Activated CD8-positive, alpha-beta memory T cell treated with anti-CD3 and anti-CD28 coated beads, Interleukin-2, amount 10 ng/mL, durations not matched to agents 7 days and 5 days (primary cell): ENCODE results near the gene SLC12A3. TPM values are rescaled to one million over a fixed set of nuclear protein-coding genes. Genes with fewer than 3 reads are reported as not detected.

Source experiments
- ATAC-seq: fragments of 150-1000 bp; cut with Tn5 transposase; one replicate; pipeline ENCODE4 v1.10.0; 2021; ENCODE audit warnings: moderate library complexity
- CTCF ChIA-PET: fragments of 350-600 bp; sonication (Branson Sonifier 250); formaldehyde crosslinking; loops from one replicate; lab custom pipeline; 2021; ENCODE audit warnings: antibody characterized with exemption; lab: Charles Lee
- DNase-seq: peaks from one replicate; pipeline ENCODE4 v3.0.0-alpha.2; 2020
- H3K27ac Mint-ChIP-seq: one replicate; pipeline ENCODE4 v1.8.0; 2021; ENCODE audit warnings: mild to moderate bottlenecking, mixed read lengths
- H3K27me3 Mint-ChIP-seq: one replicate; pipeline ENCODE4 v1.8.0; 2021; ENCODE audit warnings: mixed read lengths
- H3K36me3 Mint-ChIP-seq: one replicate; pipeline ENCODE4 v1.8.0; 2021; ENCODE audit warnings: mild to moderate bottlenecking, mixed read lengths
- H3K4me1 Mint-ChIP-seq: one replicate; pipeline ENCODE4 v1.8.0; 2021; ENCODE audit warnings: mixed read lengths
- H3K4me3 Mint-ChIP-seq: one replicate; pipeline ENCODE4 v1.8.0; 2021; ENCODE audit warnings: mild to moderate bottlenecking, moderate library complexity, mixed read lengths
- H3K9me3 Mint-ChIP-seq: one replicate; pipeline ENCODE4 v1.8.0; 2022; ENCODE audit warnings: low read depth, mixed read lengths
- total RNA-seq, 2 experiments: library from RNA; stranded (reverse); gene quantifications; one replicate each; pipeline ENCODE4 v1.2.3, GENCODE V29; 2021

Gene SLC12A3
- total RNA-seq, 2 experiments from 2014 or later = not detected

DNA sequence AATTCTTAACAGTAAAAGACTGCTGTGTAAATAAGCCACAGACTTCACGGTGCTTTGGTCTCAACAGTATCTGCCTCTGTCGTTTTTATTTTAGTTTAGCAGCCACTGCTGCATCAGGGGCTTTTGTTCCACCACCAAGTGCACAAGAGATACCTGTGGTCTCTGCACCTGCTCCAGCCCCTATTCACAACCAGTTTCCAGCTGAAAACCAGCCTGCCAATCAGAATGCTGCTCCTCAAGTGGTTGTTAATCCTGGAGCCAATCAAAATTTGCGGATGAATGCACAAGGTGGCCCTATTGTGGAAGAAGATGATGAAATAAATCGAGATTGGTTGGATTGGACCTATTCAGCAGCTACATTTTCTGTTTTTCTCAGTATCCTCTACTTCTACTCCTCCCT is 74.8 kb downstream of the SLC12A3 start:
- H3K27ac Mint-ChIP-seq = peak overlapping the region; percentile 93
- ATAC-seq (no peak), DNase-seq (no peak)
- peaks cover 88% of the 10 kb centered on the region for H3K36me3 Mint-ChIP-seq
- H3K4me3 Mint-ChIP-seq = peak overlapping the region; percentile 69
- H3K9me3 Mint-ChIP-seq = no peaks in the 10 kb centered on the region
- no peaks in the 10 kb centered on the region for H3K27me3 Mint-ChIP-seq
- H3K4me1 Mint-ChIP-seq = peaks cover 92% of the 10 kb centered on the region
- CTCF ChIA-PET = interaction anchor here (0.8 to 1.2 kb wide), 3 partner anchors 72 to 150 kb away, joined by 3 to 4 read pairs (median 3); no protein-coding TSS in a partner anchor

DNA sequence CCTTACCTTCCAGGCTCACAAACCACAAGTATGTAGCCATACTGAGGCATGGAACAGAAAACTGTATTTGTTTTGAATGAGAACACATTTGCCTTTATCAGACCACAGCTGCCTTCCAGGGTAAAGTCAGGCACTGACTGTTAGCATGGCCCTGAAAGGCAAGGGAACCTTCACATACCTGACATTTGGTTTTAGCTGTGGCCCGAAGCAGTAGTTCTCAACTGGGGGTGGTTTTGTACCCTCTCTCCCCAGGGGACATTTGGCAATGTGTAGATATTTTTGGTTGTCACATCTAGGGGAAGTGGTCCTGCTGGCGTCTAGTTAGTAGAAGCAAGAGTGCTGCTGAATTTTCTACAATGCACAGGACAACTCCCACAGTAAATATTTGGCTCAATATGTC is 76.1 kb downstream of the SLC12A3 start:
- Mint-ChIP-seq H3K4me1 (peaks cover 87% of the 10 kb centered on the region), H3K9me3 (no peaks in the 10 kb centered on the region), H3K4me3 (no peak overlapping the region), H3K36me3 (peaks cover 81% of the 10 kb centered on the region), H3K27me3 (no peaks in the 10 kb centered on the region), H3K27ac (peak overlapping the region; percentile 32)
- CTCF ChIA-PET = interaction anchor here (1.1 to 7.4 kb wide), 4 partner anchors 10 to 84 kb away, joined by 3 to 36 read pairs (median 10); no protein-coding TSS in a partner anchor
- DNase-seq (no peak), ATAC-seq (no peak)

DNA sequence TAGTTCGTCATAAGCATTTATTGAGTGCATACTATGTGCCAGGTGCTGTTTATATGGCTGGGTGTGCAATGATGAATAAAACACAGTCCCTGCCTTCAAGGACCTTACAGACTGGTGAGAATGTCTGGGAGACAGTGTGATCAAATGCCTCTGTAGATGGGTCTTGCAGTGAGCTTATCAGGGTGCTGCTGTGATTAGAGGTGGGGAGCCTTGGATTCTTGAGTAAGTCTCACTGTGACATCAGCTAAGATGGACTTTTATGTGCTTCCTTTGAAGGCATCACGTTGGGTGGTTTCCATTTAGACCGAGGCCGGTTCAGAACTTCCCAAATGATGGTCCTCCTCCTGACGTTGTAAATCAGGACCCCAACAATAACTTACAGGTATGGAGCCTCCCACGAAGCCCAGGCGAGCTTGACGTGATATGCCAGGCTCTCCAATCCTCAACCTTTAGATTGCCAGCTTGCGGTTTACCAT is 76.9 kb downstream of the SLC12A3 start:
- no peak overlapping the region for H3K27ac Mint-ChIP-seq
- no peaks in the 10 kb centered on the region for H3K9me3 Mint-ChIP-seq
- CTCF ChIA-PET = interaction anchor here (1.0 to 7.4 kb wide), 5 partner anchors 9 to 75 kb away, joined by 3 to 36 read pairs (median 5); no protein-coding TSS in a partner anchor
- no peak for DNase-seq
- peaks cover 83% of the 10 kb centered on the region for H3K4me1 Mint-ChIP-seq
- H3K27me3 Mint-ChIP-seq = no peaks in the 10 kb centered on the region
- H3K4me3 Mint-ChIP-seq = no peak overlapping the region
- peaks cover 78% of the 10 kb centered on the region for H3K36me3 Mint-ChIP-seq
- ATAC-seq = no peak

DNA sequence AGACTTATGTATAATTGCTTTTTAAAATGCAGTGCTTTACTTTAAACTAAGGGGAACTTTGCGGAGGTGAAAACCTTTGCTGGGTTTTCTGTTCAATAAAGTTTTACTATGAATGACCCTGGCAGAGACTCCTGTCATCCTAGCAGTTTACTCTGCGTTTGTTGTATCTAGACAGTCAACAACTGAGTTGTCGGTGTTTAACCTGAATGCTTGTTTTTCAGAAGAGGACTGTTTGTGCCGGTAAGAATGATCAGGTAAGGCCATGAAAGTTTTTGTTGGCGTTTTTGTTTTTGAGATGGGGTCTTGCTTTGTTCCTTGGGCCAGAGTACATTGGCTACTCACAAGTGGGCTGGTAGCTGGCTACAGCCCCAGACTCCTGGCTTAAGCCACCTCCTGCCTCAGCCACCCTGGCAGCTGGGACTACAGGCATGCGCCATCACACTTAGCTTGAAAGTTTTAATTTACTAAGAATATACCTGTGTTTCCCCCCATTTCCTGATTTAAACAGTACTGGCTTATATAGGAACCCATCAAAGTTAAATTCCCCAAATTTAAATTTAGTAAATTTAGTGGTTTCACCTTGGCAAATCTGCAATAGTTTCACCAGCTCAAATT is 78.9 kb downstream of the SLC12A3 start:
- Mint-ChIP-seq H3K4me1 (peaks cover 65% of the 10 kb centered on the region), H3K4me3 (no peak overlapping the region), H3K27ac (peak overlapping the region; percentile 60), H3K9me3 (no peaks in the 10 kb centered on the region), H3K36me3 (peaks cover 65% of the 10 kb centered on the region), H3K27me3 (no peaks in the 10 kb centered on the region)
- no peak for ATAC-seq
- CTCF ChIA-PET = interaction anchor here (0.5 to 7.4 kb wide), 5 partner anchors 22 to 149 kb away, joined by 3 to 36 read pairs (median 5); partner anchors contain the start of gene CPNE2
- no peak for DNase-seq

DNA sequence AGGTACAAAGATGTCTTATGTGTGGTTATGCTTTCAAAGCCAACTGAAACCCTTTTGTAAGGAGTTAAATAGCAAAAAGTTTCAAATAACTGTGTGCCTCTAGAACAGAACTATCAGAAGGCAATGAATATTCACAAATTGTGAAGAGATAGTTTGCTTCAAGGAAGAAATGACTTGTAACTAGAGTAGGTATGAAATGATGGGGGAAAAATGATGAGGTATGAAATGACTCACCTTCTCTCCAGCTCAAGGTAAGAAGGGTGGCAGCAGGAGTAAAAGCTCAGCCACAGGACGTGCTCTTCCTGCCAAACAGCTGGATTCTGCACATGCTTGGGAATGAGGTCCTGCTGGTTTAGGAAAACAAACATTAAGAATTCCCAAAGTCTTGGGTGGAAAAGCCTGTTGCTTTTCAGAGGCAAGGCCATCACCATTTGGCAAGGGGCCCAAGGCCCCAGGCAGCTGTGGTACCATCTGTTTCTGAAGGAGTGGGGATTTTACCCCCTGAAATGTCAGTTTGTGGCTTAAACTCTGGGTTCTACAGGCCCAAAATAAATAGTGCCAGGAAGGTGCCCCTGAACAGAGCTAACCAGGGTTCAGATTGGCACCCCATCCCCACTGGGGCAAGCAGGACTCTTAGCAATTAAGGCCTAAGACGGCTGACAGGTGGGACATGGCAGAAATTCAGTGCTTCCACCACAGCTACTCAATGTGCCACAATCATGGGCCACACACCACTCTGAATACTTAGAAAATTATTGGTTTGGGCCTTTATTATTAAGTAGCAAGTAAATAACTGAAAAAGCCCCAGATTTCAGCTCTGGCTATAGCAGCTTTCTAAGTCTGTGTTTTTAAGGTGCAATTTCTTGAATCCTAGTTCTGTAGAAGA is 80.2 kb downstream of the SLC12A3 start:
- no peak for DNase-seq
- Mint-ChIP-seq H3K9me3 (no peaks in the 10 kb centered on the region), H3K4me3 (no peak overlapping the region), H3K27me3 (no peaks in the 10 kb centered on the region), H3K4me1 (peaks cover 57% of the 10 kb centered on the region), H3K36me3 (peaks cover 51% of the 10 kb centered on the region), H3K27ac (peak overlapping the region; percentile 60)
- ATAC-seq = peak; percentile 68
- CTCF ChIA-PET = interaction anchor here (0.9 to 7.4 kb wide), 3 partner anchors 20 to 85 kb away, joined by 3 to 36 read pairs (median 13); no protein-coding TSS in a partner anchor

DNA sequence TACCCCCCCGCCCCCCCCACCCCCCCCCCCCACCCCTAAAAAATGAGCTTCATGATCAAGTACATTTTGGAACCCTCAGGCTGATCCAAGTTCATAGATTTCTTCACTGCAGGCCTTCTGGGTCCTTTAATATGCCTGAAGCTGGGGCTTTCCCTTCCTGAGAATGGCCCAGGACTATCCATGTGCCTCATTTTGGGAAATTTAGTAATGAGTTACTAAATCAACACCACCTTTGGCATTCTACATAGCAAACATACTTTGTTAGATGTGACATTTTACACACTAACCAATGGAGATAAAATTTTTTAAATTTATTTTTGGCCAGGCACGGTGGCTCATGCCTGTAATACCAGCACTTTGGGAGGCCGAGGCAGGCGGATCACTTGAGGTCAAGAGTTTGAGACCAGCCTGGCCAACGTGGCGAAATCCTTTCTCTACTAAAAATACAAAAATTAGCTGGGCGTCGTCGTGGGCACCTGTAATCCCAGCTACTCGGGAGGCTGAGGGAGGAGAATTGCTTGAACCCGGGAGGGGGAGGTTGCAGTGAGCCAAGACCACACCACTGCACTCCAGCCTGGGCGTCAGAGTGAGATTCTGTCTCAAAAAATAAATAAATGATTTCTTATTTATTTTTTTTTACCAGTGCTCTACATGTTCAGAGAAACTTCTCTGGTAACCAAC is 81.0 kb downstream of the SLC12A3 start:
- Mint-ChIP-seq H3K27me3 (no peaks in the 10 kb centered on the region), H3K4me1 (peaks cover 59% of the 10 kb centered on the region), H3K4me3 (no peak overlapping the region), H3K27ac (no peak overlapping the region), H3K36me3 (peaks cover 44% of the 10 kb centered on the region), H3K9me3 (no peaks in the 10 kb centered on the region)
- no peak for ATAC-seq
- CTCF ChIA-PET = interaction anchor here (0.9 to 7.4 kb wide), 3 partner anchors 20 to 86 kb away, joined by 3 to 36 read pairs (median 13); no protein-coding TSS in a partner anchor
- DNase-seq = no peak

DNA sequence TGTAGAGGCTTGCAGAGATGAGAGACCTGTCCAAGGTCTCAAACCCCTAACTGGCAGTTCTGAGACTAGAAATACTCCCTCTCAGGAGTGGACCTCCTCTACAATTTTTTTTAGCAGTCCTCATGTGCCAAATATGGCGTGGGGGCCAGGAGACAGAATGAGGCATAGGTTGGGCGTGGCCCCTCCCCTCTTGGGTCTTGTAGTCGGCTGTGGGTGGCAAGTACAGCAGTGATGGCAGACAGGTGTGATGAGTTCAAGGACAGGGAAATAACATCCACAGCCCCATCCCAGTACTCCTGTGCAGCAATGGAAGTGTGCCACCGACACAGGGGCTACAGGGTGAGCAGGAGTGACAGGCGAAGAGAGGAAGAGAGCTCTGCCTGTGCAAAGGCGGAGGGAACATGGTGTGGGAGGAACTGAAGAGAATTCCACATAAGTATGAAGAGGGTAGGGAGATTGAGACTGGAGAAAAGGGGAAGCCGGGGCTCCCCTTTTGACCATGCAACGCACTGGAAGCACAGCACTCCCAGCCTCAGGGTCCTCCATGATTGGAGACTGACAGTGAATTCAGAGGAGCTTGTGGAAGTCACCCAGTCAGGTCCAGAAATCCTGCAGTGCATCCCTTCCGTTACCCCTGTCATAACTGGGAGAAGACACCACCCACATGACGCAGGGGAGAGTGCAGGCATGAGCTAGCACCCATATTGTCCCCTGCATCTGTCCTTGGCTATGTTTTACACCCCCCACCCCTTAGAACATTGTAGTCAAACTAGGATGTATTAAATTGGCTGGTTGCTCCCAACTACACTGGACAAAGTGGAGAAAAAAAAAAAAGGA is 82.0 kb downstream of the SLC12A3 start:
- CTCF ChIA-PET = interaction anchor here (1.0 to 7.4 kb wide), 6 partner anchors 19 to 154 kb away, joined by 3 to 36 read pairs (median 3); no protein-coding TSS in a partner anchor
- H3K4me1 Mint-ChIP-seq = peaks cover 58% of the 10 kb centered on the region
- DNase-seq (no peak), ATAC-seq (no peak)
- no peaks in the 10 kb centered on the region for H3K9me3 Mint-ChIP-seq
- H3K4me3 Mint-ChIP-seq = no peak overlapping the region
- H3K27me3 Mint-ChIP-seq = no peaks in the 10 kb centered on the region
- H3K36me3 Mint-ChIP-seq = peaks cover 37% of the 10 kb centered on the region
- H3K27ac Mint-ChIP-seq = no peak overlapping the region

DNA sequence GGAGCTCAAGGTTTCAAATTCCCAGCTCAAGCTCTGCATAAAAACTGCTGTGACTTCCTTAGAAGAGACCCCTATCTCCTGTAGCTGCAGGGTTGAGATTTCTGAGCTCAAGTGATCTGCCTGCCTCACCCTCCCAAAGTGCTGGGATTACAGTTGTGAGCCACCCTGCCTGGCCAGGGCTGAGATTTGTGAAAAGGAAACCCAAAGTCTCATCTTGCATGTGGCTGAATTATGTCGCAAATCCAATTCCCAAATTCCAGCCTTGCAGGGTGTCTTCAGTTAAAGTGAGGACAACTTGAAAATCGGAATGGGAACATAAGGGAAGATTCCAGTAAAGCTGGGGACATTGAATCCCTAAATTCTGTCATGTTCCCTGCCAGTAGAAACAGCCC is 82.6 kb downstream of the SLC12A3 start:
- Mint-ChIP-seq H3K4me3 (no peak overlapping the region), H3K27ac (peak overlapping the region; percentile 6), H3K4me1 (peaks cover 52% of the 10 kb centered on the region), H3K27me3 (no peaks in the 10 kb centered on the region), H3K9me3 (no peaks in the 10 kb centered on the region), H3K36me3 (peaks cover 33% of the 10 kb centered on the region)
- no peak for ATAC-seq
- CTCF ChIA-PET = interaction anchor here (1.0 to 7.4 kb wide), 5 partner anchors 18 to 154 kb away, joined by 3 to 36 read pairs (median 3); no protein-coding TSS in a partner anchor
- DNase-seq = no peak

DNA sequence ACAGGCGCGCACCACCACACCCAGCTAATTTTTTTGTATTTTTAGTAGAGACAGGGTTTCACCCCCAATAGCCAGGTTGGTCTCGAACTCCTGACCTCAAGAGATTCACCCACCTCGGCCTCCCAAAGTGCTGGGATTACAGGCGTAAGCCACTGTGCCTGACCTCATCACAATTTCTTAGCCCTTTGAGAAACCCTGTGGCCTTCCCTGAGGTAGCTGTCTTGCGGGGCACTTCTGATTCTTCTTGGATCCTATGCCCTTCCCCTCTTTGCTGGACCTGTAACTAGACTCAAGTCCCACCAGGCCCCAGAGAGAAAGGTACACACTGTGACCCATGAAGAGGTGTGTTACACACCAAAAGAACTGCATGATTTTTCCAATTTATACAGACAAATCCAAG is 83.2 kb downstream of the SLC12A3 start:
- CTCF ChIA-PET = interaction anchor here (1.1 to 1.5 kb wide), 2 partner anchors 94 to 155 kb away, joined by 3 read pairs; no protein-coding TSS in a partner anchor

DNA sequence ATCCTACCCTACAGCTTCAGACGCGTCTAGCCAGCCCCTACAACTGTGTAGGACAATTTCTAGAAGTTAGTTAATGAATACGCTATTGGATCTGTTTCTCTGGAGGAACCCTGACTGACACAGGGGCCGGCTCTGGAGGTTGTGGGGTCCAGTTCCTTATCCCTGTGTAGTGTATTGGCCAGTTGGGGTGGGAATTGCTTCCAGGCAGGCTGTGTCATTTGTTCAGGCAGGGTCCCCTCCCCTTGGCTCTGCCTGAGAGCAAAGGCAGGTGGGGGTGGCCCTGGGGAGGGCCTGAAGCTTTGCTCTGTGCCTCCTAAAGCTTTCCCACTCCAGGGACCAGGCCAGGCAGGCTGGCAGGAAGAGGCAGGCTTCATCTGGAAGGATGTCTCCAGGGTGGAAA is 85.0 kb downstream of the SLC12A3 start:
- CTCF ChIA-PET = interaction anchor here (0.9 to 6.9 kb wide), 12 partner anchors 9 to 248 kb away, joined by 3 to 82 read pairs (median 4); partner anchors contain the start of genes HERPUD1 and SLC12A3
- Mint-ChIP-seq H3K36me3 (peaks cover 9% of the 10 kb centered on the region), H3K9me3 (no peaks in the 10 kb centered on the region), H3K4me3 (no peak overlapping the region), H3K4me1 (peaks cover 28% of the 10 kb centered on the region), H3K27me3 (no peaks in the 10 kb centered on the region), H3K27ac (peak overlapping the region; percentile 21)
- DNase-seq = no peak
- ATAC-seq = no peak

More for the DNA sequence above, 83.2 kb downstream of the SLC12A3 start:
- Mint-ChIP-seq H3K27ac (no peak overlapping the region), H3K27me3 (no peaks in the 10 kb centered on the region), H3K9me3 (no peaks in the 10 kb centered on the region), H3K36me3 (peaks cover 27% of the 10 kb centered on the region), H3K4me3 (no peak overlapping the region), H3K4me1 (peaks cover 45% of the 10 kb centered on the region)
- no peak for DNase-seq
- ATAC-seq = no peak

DNA sequence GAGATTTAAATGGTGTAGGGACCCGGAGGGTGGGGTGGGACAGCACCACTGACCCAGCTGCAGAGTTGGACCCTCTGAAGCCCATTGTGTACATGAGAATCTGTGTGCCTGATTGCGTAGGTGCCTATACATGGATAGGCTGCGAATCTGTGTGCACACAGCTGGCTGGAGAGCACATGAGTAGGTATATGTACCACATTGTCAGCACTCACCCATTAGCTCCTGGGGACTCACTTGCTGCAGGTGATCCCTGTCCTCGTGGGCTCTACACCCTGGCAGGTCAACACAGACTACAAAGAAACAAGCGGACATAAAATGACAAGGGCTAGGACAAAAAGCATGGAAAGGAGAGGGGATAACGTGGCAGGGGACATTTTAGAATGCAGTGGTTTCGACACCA is 85.4 kb downstream of the SLC12A3 start:
- Mint-ChIP-seq H3K36me3 (peaks cover 8% of the 10 kb centered on the region), H3K27ac (peak overlapping the region; percentile 51), H3K4me3 (no peak overlapping the region), H3K9me3 (no peaks in the 10 kb centered on the region), H3K4me1 (peaks cover 24% of the 10 kb centered on the region), H3K27me3 (peaks cover 3% of the 10 kb centered on the region)
- CTCF ChIA-PET = interaction anchor here (0.8 to 6.9 kb wide), 18 partner anchors 9 to 248 kb away, joined by 3 to 82 read pairs (median 4); partner anchors contain the start of genes HERPUD1 and SLC12A3
- ATAC-seq (no peak), DNase-seq (no peak)
